GM18502 (cell line): ENCODE data around the gene PKNOX1.
"Not testable (repeated sequence)": the region's sequence is repeated elsewhere in the genome, so short reads cannot be mapped to it uniquely, and the experiment has no call there.

Source experiments
- ATAC-seq: cut with Tn5 transposase; IDR thresholded peaks from one replicate; pipeline ENCODE4 v1.9.1; 2021; ENCODE audit warnings: mild to moderate bottlenecking; ENCODE audit not compliant: unreplicated experiment, poor library complexity

The PKNOX1 gene

DNA sequence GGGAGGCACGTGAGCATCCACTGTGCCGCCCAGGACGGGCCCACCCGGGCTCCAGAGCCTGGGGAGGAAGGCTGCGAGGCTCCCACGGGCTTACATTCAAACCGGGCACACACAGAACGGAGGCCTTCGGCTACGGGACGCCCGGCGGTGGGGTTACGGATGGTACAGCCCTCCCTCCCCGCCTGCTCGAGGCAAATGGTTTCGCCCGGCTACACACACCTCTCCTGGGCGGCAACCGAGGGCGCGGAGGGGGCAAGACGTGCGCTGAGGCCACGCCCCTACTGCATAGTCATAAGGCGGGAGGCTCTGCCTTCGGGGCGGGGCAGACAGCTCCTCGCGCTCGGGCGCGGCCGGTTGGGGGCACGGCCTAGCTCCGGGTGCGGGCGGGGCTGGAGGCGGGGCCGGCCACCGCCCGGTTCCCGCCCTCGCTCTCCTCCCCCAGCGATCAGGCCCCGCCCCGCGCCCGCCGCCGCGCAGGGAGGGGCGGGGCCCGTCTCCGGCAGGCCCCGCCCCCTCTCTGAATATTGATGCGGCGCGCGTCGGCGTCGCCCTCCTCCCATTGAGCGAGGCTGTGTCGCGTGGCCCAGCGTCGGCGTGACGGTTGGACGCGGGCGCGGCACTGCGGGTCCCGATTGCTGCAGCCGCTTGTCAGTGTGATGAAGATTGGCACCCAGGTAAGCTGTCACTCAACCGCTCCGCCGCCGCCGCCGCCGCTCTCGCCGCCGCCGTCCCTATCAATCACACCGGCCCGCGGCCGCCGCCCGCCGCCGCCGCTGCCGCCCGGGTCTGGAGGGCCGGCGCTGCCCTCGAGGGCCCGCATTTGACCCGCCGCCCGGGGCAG, at the start of gene PKNOX1:
PKNOX1 (plus strand) TSS at position 572 of the 841 bp plus-strand sequence. CDS start 29,820 bp downstream, outside the sequence.
- ATAC-seq, result peak; percentile 85

DNA sequence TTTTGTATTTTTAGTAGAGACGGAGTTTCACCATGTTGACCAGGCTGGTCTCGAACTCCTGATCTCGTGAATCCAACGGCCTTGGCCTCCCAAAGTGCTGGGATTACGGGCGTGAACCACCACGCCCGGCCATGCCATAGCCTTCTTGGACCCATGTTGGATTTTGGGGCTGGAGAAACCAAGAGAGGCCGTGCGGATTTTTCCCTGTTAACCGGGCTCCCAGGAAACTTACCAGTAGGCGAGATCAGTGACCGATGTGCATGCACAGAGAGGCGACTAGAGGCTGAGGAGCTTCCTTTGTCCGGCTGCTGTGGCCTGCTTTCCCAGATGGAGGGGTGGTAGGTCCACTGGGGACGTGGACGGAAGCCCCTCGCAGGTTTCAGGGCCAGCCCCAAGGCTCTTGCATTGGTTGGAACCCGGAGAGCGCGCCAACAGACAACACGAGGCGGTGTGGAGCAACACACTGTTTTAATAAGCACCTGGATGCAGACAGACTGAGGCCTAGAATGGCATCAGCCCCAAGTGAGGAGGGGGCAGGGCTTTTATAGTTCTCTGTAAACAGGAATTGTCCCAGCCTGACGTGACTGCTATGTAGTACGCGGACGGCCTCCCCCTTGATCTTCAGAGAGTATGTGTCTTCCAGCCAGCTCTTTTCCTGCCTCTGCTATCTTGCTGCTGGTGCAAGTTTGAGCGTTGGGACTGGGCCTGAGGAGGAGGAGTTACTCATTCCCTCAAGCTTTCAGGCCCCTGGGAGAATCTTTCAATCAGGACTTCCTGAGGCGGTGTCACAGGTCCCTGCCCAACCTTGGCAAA, 49.0 kb upstream of the PKNOX1 start, which contains the start of gene ERVH48-1:
ERVH48-1 (minus strand) TSS at position 517 of the 813 bp plus-strand sequence. CDS start 6,624 bp downstream, outside the sequence.
- ATAC-seq, result no peak

GRCh38 chr21:42927474-42928200, 46.7 kb upstream of the PKNOX1 start:
- not testable (repeated sequence) for ATAC-seq

DNA sequence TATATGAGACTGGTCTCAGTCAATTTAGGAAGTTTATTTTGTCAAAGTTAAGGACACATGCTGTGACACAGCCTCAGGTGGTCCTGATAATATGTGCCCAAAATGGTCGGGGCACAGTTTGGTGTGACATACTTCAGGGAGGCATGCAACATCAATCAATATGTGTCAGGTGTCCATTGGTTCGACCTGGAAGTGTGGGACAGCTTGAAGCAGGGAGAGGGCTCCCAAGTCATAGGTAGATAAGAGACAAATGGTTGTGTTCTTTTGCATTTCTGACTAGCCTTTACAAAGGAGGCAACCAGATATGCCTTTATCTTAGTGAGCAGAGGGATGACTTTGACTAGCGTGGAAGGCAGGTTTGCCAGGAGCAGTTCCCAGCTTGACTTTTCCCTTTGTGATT, 44.4 kb upstream of the PKNOX1 start:
- no peak for ATAC-seq

GRCh38 chr21:42931560-42932235, 42.7 kb upstream of the PKNOX1 start:
- ATAC-seq, result no peak

DNA sequence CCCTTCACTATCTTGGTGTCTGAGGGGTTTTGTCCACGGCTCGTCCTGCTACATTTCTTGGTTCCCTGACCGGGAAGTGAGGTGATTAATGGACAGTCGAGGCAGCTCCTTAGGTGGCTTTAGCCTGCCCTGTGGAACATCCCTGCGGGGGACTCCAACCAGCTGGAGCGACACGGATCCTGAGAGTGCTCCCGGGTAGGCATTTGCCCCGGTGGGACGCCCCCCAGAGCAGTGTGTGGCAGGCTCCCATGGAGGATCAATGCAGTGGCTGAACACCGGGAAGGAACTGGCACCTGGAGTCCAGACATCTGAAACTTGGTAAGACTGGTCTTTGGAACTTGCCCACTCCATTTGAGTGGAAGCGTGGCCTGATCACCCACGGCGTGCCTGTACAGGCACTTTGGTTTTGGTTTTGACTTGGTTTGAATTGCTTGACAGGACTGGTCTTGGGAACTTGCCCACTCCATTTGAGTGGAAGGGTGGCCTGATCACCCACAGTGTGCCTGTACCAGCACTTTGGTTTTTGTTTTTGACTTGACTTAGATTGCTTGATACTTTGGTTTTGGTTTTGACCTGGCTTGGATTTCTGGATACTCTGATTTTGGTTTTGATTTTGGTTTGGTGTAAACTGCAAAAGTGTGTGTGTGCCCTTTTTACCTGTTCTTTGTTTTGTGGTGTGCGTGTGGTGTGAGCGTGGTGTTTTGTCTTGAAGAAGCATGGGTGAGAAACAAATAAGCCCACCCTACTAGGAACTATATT, 41.8 kb upstream of the PKNOX1 start:
- ATAC-seq, result not testable (repeated sequence)

DNA sequence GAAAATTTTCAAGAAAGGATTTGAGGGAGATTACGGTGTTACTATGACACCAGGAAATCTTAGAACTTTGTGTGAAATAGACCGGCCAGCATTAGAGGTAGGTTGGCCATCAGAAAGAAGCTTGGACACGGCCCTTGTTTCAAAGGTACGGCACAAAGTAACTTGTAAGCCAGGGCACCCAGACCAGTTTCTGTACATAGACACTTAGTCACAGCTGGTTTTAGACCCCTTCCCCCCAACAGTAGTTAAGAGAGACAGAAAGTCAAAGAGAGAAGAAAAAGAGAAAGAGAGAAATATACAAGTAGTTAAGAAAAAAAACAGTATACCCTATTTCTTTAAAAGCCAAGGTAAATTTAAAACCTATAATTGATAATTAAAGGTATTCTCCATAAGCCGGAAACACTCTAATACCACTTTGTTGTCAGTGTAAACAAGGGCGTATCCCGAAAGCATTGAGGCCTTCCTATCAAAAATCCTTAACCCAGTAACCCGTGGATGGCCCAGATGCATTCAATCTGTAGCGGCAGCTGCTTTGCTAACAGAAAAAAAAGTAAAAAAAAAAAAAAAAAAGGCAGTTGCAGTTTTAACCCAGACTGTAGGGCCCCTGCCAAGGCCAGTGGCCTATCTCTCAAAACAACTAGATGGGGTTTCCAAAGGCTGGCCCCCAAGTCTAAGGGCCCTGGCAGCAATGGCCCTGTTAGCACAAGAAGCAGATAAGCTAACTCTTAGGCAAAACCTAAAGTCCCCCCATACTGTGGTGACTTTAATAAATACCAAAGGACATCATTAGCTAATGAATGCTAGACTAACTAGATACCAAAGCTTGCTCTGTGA, 41.0 kb upstream of the PKNOX1 start:
- ATAC-seq, result not testable (repeated sequence)

DNA sequence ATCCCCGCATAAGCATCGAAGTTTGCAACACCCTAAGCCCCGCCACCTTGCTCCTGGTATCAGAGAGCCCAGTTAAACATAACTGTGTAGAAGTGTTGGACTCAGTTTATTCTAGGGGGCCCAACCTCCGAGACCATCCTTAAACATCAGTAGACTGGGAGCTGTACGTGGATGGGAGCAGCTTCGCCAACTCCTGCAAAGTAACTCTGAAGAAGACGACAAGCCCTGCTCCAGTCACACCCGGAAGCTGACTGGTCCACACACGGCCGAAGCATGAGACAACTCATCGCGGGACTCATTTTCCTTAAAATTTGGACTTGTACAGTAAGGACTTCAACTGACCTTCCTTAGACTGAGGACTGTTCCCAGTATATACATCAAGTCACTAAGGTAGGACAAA, 40.4 kb upstream of the PKNOX1 start:
- ATAC-seq, result not testable (repeated sequence)

DNA sequence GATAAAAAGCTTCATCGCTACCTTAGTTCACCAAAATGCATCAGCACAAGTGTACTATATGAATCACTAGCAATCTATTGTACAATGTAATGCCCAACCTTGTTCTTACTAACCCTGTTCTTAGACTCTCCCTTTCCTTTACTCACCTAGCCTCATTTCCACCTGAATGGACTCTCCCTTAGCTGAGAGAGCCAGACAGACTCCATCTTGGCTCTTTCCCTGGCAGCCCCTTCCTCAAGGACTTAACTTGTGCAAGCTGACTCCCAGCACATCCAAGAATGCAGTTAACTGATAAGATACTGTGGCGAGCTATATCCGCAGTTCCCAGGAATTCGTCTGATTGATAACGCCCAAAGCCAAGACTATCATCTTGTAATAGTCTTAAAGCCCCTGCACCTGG, 38.0 kb upstream of the PKNOX1 start:
- ATAC-seq, result not testable (repeated sequence)

DNA sequence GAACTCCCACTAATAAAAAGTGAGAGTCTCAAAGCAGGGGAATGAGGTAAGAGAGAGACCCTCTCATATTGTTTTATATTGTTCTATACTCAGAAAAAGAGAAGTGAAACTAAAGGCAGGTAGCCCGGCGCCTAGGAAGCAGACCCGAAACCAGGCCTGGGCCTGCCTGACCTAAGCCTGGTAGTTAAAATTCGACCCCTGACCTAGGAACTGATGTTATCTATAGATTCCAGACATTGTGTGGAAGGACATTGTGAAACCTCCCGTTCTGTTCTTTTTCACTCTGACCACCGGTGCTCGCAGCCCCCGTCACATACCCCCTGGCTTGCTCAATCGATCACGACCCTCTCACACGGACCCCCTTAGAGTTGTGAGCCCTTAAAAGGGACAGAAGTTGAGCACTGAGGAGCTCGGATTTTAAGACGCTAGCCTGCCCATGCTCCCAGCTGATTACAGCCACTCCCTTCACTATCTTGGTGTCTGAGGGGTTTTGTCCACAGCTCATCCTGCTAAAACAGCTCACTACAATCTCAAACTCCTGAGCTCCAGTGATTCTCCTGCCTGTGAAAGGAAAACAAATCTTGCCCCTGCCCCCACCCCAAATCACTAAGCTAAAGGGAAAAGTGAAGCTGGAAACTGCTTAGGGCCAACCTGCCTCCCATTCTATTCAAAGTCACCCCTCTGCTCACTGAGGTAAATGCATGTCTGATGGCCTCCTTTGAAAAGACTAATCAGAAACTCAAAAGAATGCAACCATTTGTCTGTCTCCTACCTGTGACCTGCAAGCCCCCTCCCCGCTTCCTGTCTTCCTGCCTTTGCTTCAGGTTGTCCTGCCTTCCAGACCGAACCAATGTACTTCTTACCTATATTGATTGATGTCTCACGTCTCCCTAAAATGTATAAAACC, 37.1 kb upstream of the PKNOX1 start:
- ATAC-seq, result not testable (repeated sequence)

DNA sequence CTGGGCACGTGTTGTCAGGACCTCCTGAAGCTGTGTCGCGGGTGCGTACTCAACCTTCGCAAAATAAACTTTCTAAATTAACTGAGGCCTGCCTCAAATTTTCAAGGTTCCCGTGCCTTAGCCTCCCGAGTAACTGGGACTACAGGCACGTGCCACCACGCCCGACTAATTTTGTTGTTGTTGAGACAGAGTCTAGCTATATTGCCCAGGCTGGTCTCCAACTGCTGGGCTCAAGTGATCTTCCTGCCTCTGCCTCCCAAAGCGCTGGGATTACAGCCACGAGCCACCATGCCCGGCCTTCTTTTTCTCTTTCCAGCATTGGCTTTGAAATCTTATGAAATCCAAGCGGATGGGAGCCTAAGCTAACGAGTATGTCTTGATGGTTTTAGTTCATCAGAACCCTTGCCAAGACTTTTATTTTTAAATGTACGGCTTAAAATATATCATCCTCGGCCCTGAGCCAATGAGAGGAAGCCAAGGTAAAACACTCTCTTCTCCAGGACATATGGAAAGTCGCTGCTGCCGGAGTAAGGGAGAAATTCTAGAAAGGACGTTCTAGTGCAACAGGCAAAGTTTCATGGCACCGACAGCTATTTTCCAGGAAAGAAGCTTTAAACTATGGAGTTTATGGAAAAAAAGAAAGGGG, 36.3 kb upstream of the PKNOX1 start:
- ATAC-seq, result no peak

DNA sequence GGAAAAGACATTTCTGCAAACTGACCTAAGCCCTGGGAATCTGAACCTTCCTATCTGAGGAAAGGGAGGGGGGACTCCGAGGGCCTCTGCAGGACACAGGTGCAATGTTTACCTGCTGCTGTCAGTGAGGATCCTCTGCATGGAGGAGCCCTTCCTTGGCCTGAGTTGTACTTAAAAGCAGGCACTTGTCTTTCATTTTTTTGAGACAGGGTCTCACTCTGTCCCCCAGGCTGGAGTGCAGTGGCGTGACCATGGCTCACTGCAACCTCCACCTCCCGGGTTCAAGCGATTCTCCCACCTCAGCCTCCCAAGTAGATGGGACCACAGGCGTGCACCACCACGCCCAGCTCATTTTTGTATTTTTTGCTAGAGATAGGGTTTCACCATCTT, 35.8 kb upstream of the PKNOX1 start:
- ATAC-seq, result not testable (repeated sequence)

DNA sequence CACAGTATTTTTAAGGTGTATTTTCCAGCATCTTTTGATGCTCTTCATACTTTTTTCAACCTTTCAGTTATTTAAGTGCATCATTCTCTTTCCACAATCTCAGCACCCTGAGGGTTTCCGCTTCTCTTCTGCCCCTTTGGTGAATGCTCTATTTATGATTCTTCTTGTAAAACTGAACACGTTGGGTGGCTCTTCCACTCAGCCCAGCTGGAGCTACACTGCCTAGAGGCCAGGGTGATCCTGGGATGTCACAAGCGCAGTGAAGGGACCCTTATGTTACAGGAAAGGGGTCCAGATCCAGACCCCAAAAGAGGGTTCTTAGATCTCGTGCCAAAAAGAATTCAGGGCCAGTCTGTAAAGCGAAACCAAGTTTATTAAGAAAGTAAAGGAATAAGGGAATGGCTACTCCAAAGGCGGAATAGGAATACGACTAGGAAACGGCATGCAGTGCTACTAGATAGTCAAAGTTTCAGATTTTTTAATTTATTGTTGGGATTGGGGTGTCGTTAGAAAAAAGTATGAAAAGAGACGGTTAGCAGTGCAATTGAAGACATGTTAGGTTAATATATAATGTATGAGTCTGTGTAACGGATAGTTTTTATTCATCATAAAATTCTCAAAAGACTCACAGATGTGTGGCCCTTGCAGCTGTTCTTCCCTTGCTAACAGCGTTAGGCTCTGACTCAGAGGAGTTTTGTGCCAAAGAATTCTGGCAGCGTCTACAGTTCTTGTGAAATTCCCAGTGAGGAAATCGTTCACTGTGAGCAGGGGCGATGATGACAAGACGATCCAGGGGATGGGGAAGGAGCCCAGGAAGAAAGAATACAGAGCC, 34.6 kb upstream of the PKNOX1 start:
- no peak for ATAC-seq

- no peak for ATAC-seq
Measured at GRCh38 chr21:42941696-42942085, 32.7 kb upstream of the PKNOX1 start.

- no peak for ATAC-seq
Measured at GRCh38 chr21:42942244-42942643, 32.1 kb upstream of the PKNOX1 start.
